ENCODE data around the gene RUNX2. TPM values are rescaled to one million over a fixed set of nuclear protein-coding genes. Genes with fewer than 3 reads are reported as not detected.

The RUNX2 gene
- total and polyA plus RNA-seq, 12 donors, result 0.20 to 3.0 (median 1.6) TPM

GRCh38 chr6:45618259-45618658 is 290.1 kb downstream of the RUNX2 start:
- no peak for TF ChIP-seq CTCF (IDR thresholded peaks at IDR 0.05)
- intact Hi-C loops (cut with DNase I), result no loop called here

GRCh38 chr6:45619211-45619760 is 291.2 kb downstream of the RUNX2 start:
- no peaks in the 10 kb centered on the region for H3K36me3 ChIP-seq
- ATAC-seq (peak in 2 of 8 donors; percentile 29 to 44), DNase-seq (no peak)
- no peaks in the 10 kb centered on the region for H3K9me3 ChIP-seq
- H3K4me3 ChIP-seq, result no peak overlapping the region
- H3K4me1 ChIP-seq, result peaks cover 0 to 4% (median 0%) of the 10 kb centered on the region in 9 donors
- intact Hi-C loops (cut with DNase I), result no loop called here
- no peak for TF ChIP-seq CTCF (IDR thresholded peaks at IDR 0.05)
- no peak overlapping the region for H3K27ac ChIP-seq
- no peaks in the 10 kb centered on the region for H3K27me3 ChIP-seq
- WGBS, 2 donors, result 85% methylated on average over 11 of the region's 11 CpGs

More at GRCh38 chr6:45618259-45618658, 290.1 kb downstream of the RUNX2 start:
- no peaks in the 10 kb centered on the region for H3K36me3 ChIP-seq
- no peak for ATAC-seq
- DNase-seq, result no peak
- H3K9me3 ChIP-seq, result no peaks in the 10 kb centered on the region
- no peaks in the 10 kb centered on the region for H3K27me3 ChIP-seq
- H3K4me3 ChIP-seq, result no peak overlapping the region
- H3K27ac ChIP-seq, result no peak overlapping the region
- peaks cover 0 to 4% (median 0%) of the 10 kb centered on the region in 9 donors for H3K4me1 ChIP-seq
- 97% methylated on average over 2 of the region's 2 CpGs for WGBS, 2 donors

GRCh38 chr6:45619994-45620471 is 291.9 kb downstream of the RUNX2 start:
- Histone ChIP-seq H3K27ac (no peak overlapping the region), H3K9me3 (no peaks in the 10 kb centered on the region)
- no peak for ATAC-seq

GRCh38 chr6:45624228-45624627 is 296.1 kb downstream of the RUNX2 start:
- no peak overlapping the region for H3K27ac ChIP-seq
- no peak for ATAC-seq

More at GRCh38 chr6:45619994-45620471, 291.9 kb downstream of the RUNX2 start:
- TF ChIP-seq CTCF (IDR thresholded peaks at IDR 0.05), result no peak
- no peak overlapping the region for H3K4me3 ChIP-seq
- H3K4me1 ChIP-seq, result peaks cover 0 to 4% (median 0%) of the 10 kb centered on the region in 9 donors
- intact Hi-C loops (cut with DNase I), result no loop called here
- H3K27me3 ChIP-seq, result no peaks in the 10 kb centered on the region
- H3K36me3 ChIP-seq, result no peaks in the 10 kb centered on the region
- no peak for DNase-seq
- 90 to 92% methylated on average over 3 of the region's 3 CpGs for WGBS, 2 donors

More at GRCh38 chr6:45624228-45624627, 296.1 kb downstream of the RUNX2 start:
- Histone ChIP-seq H3K36me3 (no peaks in the 10 kb centered on the region), H3K4me1 (peaks cover 0 to 4% (median 0%) of the 10 kb centered on the region in 9 donors), H3K4me3 (no peak overlapping the region), H3K9me3 (no peaks in the 10 kb centered on the region), H3K27me3 (no peaks in the 10 kb centered on the region)
- TF ChIP-seq CTCF (IDR thresholded peaks at IDR 0.05), result no peak
- WGBS, 2 donors, result 94 to 97% methylated on average over 4 of the region's 4 CpGs
- intact Hi-C loops (cut with DNase I), result no loop called here
- DNase-seq, result no peak
